ENCODE data around the gene FANCI. TPM values are rescaled to one million over a fixed set of nuclear protein-coding genes. Genes with fewer than 3 reads are reported as not detected.

Gene FANCI
- total RNA-seq, 1 experiment from 2014 or later = 112 TPM

- RAD21 ChIA-PET (ENCODE audit: low non-redundant PET in 1 of 2, low total read pairs in 2 of 2, uncharacterized antibody in 2 of 2, unreplicated experiment in 2 of 2) = no interaction called here
- ATAC-seq = no peak
- BruUV-seq (replicated peaks) = no TSS peak
- TF ChIP-seq SIN3A (IDR thresholded peaks at IDR 0.05; ENCODE audit: low read depth) (no peak), POLR2AphosphoS5 (IDR thresholded peaks at IDR 0.05; ENCODE audit: low read depth, low read length) (no peak), MAX (IDR thresholded peaks at IDR 0.05) (no peak), EZH2phosphoT487 (IDR thresholded peaks at IDR 0.05; ENCODE audit: borderline replicate concordance) (no peak), ZFX (IDR thresholded peaks at IDR 0.05) (no peak), SRF (IDR thresholded peaks at IDR 0.05; ENCODE audit: low read depth) (no peak), ELF1 (IDR thresholded peaks at IDR 0.05; ENCODE audit: borderline replicate concordance, low read depth) (no peak), RAD21 (IDR thresholded peaks at IDR 0.05; ENCODE audit: low read depth) (no peak), TCF7L2 (IDR thresholded peaks at IDR 0.05; ENCODE audit: borderline replicate concordance, extremely low read depth, insufficient read depth, insufficient read length) (no peak), EGR1 (IDR thresholded peaks at IDR 0.05; ENCODE audit: low read depth) (no peak), CBX3 (IDR thresholded peaks at IDR 0.05; ENCODE audit: low read depth) (no peak), SP1 (IDR thresholded peaks at IDR 0.05; ENCODE audit: low read depth) (no peak), YY1 (IDR thresholded peaks at IDR 0.05; ENCODE audit: extremely low read depth, insufficient replicate concordance, low read depth, low read length) (no peak), ZNF274 (IDR thresholded peaks at IDR 0.05; ENCODE audit: low read depth, low read length) (no peak), ATF3 (IDR thresholded peaks at IDR 0.05) (no peak), CEBPB (IDR thresholded peaks at IDR 0.05; ENCODE audit: low read depth) (no peak)
- TF ChIP-seq, protein P1, sequence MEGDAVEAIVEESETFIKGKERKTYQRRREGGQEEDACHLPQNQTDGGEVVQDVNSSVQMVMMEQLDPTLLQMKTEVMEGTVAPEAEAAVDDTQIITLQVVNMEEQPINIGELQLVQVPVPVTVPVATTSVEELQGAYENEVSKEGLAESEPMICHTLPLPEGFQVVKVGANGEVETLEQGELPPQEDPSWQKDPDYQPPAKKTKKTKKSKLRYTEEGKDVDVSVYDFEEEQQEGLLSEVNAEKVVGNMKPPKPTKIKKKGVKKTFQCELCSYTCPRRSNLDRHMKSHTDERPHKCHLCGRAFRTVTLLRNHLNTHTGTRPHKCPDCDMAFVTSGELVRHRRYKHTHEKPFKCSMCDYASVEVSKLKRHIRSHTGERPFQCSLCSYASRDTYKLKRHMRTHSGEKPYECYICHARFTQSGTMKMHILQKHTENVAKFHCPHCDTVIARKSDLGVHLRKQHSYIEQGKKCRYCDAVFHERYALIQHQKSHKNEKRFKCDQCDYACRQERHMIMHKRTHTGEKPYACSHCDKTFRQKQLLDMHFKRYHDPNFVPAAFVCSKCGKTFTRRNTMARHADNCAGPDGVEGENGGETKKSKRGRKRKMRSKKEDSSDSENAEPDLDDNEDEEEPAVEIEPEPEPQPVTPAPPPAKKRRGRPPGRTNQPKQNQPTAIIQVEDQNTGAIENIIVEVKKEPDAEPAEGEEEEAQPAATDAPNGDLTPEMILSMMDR (IDR thresholded peaks at IDR 0.05 in 2 of 3, conservative IDR thresholded peaks at IDR 0.05 in 1 of 3; ENCODE audit: borderline replicate concordance in 1 of 3, insufficient read depth in 1 of 3, low read depth in 2 of 3, low read length in 2 of 3) = no peak
- H3K4me2 ChIP-seq (ENCODE audit: low read length) = no peak overlapping the region
- CTCF ChIA-PET = interaction anchor here (2.2 to 5.0 kb wide), 3 partner anchors 9 to 18 kb away, joined by 4 to 30 read pairs (median 5); no protein-coding TSS in a partner anchor
- H3K79me2 ChIP-seq (ENCODE audit: insufficient read depth, low read length) = no peaks in the 10 kb centered on the region
- intact Hi-C loops (cut with micrococcal nuclease) = no loop called here
- POLR2A ChIA-PET = no interaction called here
- no peak overlapping the region for H3K9ac ChIP-seq (ENCODE audit: low read length)
- no peak overlapping the region for H2AFZ ChIP-seq (ENCODE audit: low read depth, low read length, poor library complexity, severe bottlenecking)
- H3K27me3 ChIP-seq (ENCODE audit: insufficient read depth, low read length) = no peaks in the 10 kb centered on the region
- H3K36me3 ChIP-seq (ENCODE audit: control insufficient read depth in 1 of 2, insufficient read depth in 2 of 2, low read length in 2 of 2) = no peaks in the 10 kb centered on the region
- no peaks in the 10 kb centered on the region for H4K20me1 ChIP-seq (ENCODE audit: insufficient read depth)
- H3K9me3 ChIP-seq (ENCODE audit: control insufficient read depth in 1 of 2, insufficient read depth in 1 of 2, low read depth in 1 of 2, low read length in 2 of 2) = no peaks in the 10 kb centered on the region
- peaks cover 17% of the 10 kb centered on the region in 2 experiments for H3K4me1 ChIP-seq (ENCODE audit: control insufficient read depth in 1 of 2, insufficient read depth in 2 of 2, low read length in 2 of 2)
- H3K4me3 ChIP-seq (replicated peaks in 1 of 2; ENCODE audit: low read depth in 1 of 2, low read length in 2 of 2) = no peak overlapping the region
- DNase-seq (ENCODE audit: low read depth, low spot score) = no peak
- no peaks in the 10 kb centered on the region for H3K9me2 ChIP-seq (ENCODE audit: insufficient read depth)
- no peak overlapping the region for H3K27ac ChIP-seq (ENCODE audit: low read depth, low read length)
These were observed 47.9 kb upstream of the FANCI start for GRCh38 chr15:89195836-89196235.
